ENCODE results near the gene RTN1. TPM values are rescaled to one million over a fixed set of nuclear protein-coding genes. Genes with fewer than 3 reads are reported as not detected.

Gene RTN1
- total RNA-seq, 1 donor from 2014 or later: not detected

DNA sequence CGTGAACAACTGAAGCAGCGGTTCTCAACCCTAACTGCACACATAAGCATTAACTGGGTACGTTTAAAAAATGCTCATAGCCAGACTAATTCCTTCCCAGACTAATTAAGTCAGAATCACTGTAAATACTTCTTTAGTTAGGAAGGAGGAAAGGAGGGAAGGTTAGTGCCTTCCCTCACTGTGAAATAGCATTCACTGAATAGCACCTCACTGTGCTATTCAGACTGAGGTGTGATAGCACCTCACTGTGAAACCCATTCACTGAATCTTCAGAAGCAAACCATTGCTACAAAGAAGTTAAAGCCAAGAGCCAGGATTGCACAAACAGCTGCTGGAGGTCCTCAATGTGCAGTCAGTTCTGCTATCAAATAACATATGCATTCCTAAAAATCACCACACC is 58.8 kb downstream of the RTN1 start:
- DNase-seq (ENCODE audit: low read depth) (no peak), FAIRE-seq (no peak)
- H3K36me3 ChIP-seq (ENCODE audit: control insufficient read depth, insufficient read depth, low read length): no peaks in the 10 kb centered on the region
- TF ChIP-seq, protein P1, sequence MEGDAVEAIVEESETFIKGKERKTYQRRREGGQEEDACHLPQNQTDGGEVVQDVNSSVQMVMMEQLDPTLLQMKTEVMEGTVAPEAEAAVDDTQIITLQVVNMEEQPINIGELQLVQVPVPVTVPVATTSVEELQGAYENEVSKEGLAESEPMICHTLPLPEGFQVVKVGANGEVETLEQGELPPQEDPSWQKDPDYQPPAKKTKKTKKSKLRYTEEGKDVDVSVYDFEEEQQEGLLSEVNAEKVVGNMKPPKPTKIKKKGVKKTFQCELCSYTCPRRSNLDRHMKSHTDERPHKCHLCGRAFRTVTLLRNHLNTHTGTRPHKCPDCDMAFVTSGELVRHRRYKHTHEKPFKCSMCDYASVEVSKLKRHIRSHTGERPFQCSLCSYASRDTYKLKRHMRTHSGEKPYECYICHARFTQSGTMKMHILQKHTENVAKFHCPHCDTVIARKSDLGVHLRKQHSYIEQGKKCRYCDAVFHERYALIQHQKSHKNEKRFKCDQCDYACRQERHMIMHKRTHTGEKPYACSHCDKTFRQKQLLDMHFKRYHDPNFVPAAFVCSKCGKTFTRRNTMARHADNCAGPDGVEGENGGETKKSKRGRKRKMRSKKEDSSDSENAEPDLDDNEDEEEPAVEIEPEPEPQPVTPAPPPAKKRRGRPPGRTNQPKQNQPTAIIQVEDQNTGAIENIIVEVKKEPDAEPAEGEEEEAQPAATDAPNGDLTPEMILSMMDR (IDR thresholded peaks at IDR 0.05; ENCODE audit: insufficient read depth, low read length, severe bottlenecking): no peak
- no peak overlapping the region for H3K4me3 ChIP-seq (ENCODE audit: low read depth, low read length)
- no peaks in the 10 kb centered on the region for H3K27me3 ChIP-seq (ENCODE audit: control insufficient read depth, insufficient read depth, low read length)

DNA sequence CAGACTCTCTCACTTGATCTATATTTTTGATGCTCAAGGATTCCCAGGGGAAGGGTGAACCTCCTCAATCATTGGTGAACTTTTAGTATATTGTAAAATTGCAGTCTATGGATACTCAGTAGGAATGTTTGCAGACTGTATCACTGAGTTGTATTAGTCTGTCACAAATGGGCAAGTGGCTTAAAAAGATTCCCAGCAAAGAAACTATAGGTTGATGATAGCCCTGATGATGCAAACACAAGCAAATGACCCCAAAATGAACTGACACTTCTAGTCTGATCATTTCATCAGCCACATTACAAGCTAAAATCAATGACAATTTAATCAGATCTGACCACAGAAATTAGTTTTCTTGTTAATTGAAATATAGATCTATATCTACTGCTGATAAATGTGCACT is 59.5 kb downstream of the RTN1 start:
- TF ChIP-seq, protein P1 (IDR thresholded peaks at IDR 0.05; ENCODE audit: insufficient read depth, low read length, severe bottlenecking): no peak
- H3K27me3 ChIP-seq (ENCODE audit: control insufficient read depth, insufficient read depth, low read length): no peaks in the 10 kb centered on the region
- H3K4me3 ChIP-seq (ENCODE audit: low read depth, low read length): no peak overlapping the region
- FAIRE-seq: no peak
- no peaks in the 10 kb centered on the region for H3K36me3 ChIP-seq (ENCODE audit: control insufficient read depth, insufficient read depth, low read length)
- no peak for DNase-seq (ENCODE audit: low read depth)

DNA sequence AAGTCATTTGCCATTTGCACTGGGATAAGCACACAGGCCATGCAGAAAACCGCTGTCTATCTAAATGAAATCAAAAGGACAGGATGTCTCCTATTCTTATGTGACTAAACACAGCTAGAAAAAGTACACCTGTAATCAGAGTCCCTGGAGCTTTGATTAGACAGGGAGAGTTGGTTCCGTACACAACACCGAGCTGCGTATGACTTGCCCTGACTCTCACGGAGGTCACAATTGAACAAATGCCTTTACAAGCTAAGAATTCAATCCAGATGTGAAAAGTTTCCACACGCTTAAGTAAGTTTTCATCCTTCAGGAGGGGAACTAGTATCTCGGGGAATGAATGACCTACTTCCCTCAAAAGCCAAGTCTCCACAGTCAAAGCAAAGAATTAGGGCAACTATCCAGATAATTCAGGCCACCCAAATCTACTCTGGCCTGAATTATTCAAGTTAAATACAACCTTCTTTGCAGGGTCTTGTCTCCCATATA is 67.5 kb downstream of the RTN1 start:
- Histone ChIP-seq H3K4me3 (ENCODE audit: low read depth, low read length) (no peak overlapping the region), H3K36me3 (ENCODE audit: control insufficient read depth, insufficient read depth, low read length) (no peaks in the 10 kb centered on the region), H3K27me3 (ENCODE audit: control insufficient read depth, insufficient read depth, low read length) (no peaks in the 10 kb centered on the region)
- TF ChIP-seq, protein P1 (IDR thresholded peaks at IDR 0.05; ENCODE audit: insufficient read depth, low read length, severe bottlenecking): no peak
- DNase-seq (ENCODE audit: low read depth) (no peak), FAIRE-seq (no peak)

DNA sequence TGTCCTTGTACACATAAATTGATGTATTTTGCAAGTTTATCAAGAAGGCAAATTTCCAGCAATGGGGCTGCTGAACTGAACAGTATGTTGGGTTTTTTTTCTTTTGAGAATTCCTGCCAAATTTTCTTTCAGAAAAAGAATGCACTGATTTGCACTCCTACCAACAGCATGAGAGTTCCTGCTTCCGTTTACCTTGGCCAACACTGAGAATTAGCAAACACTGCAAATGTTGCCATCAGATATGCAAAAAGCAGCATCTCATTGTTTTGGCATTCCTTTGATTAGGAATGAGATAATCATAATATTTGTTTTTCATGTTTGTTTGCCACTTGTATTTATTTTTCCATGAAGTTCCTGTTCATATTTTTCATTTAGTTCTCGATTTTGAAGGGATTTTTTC is 82.4 kb downstream of the RTN1 start:
- H3K27me3 ChIP-seq (ENCODE audit: control insufficient read depth, insufficient read depth, low read length): peaks cover 2% of the 10 kb centered on the region
- FAIRE-seq (no peak), DNase-seq (ENCODE audit: low read depth) (no peak)
- H3K36me3 ChIP-seq (ENCODE audit: control insufficient read depth, insufficient read depth, low read length): no peaks in the 10 kb centered on the region
- no peak overlapping the region for H3K4me3 ChIP-seq (ENCODE audit: low read depth, low read length)
- TF ChIP-seq, protein P1 (IDR thresholded peaks at IDR 0.05; ENCODE audit: insufficient read depth, low read length, severe bottlenecking): no peak

DNA sequence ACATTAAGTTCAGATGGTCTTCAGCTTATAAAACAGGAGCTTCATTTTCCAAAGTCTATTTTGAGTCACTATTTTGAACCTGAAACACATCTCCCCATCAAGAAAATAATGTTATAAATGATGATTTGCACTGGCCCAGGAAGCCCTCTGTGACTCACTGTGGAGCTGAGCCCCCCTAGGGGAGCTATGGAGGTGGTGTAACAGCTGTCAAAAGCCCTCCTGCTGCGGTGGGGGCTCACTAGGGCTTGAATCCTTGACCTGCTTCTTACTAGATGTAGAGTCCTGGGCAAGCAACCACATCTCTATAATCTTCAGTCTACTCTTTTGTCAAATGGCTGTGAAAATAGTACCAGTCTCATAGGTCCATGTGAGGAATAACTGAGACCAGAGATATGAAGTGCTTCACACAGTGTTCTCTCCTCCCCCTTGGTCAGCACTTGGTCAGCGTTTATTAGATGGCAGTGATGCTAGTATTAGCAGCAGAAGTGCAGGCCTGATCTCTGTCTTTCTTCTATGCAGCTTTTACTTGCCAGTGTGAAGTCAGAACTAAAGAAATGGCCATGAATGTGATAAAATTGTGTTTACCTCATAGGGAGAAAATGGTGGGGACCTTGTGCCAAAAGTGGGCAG is 83.4 kb downstream of the RTN1 start:
- Histone ChIP-seq H3K36me3 (ENCODE audit: control insufficient read depth, insufficient read depth, low read length) (no peaks in the 10 kb centered on the region), H3K4me3 (ENCODE audit: low read depth, low read length) (no peak overlapping the region), H3K27me3 (ENCODE audit: control insufficient read depth, insufficient read depth, low read length) (peaks cover 2% of the 10 kb centered on the region)
- FAIRE-seq (no peak), DNase-seq (ENCODE audit: low read depth) (no peak)
- TF ChIP-seq, protein P1 (IDR thresholded peaks at IDR 0.05; ENCODE audit: insufficient read depth, low read length, severe bottlenecking): no peak

DNA sequence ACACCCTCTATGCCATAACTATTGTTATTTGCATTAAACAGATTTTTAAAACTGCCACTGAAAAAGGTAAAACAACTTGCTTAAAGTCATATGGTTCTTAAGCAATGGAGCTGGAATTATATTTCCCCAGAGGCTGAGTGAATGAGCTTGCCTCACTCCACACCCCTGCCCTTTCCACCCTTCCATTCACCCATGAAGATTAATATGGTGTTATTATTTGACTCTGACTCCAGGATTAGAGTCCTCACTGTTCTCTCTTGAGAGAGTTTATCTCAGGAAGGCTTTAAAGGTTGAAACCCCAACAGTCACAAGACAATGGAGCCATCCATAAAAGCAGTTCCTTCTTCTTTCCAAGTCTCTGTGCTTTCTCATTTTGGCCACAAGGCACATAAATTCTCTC is 84.9 kb downstream of the RTN1 start:
- DNase-seq (ENCODE audit: low read depth) (no peak), FAIRE-seq (no peak)
- H3K4me3 ChIP-seq (ENCODE audit: low read depth, low read length): no peak overlapping the region
- TF ChIP-seq, protein P1 (IDR thresholded peaks at IDR 0.05; ENCODE audit: insufficient read depth, low read length, severe bottlenecking): no peak
- H3K27me3 ChIP-seq (ENCODE audit: control insufficient read depth, insufficient read depth, low read length): no peaks in the 10 kb centered on the region
- H3K36me3 ChIP-seq (ENCODE audit: control insufficient read depth, insufficient read depth, low read length): no peaks in the 10 kb centered on the region
